GM23338 (cell line): Measurements from ENCODE around the gene HS6ST1. TPM values are rescaled to one million over a fixed set of nuclear protein-coding genes. Genes with fewer than 3 reads are reported as not detected.

Experiments
- ETS1 ChIP-seq: IDR thresholded peaks from 2 replicates; pipeline ENCODE4 v1.6.1; 2016; ENCODE audit warnings: antibody characterized with exemption
- EZH2 ChIP-seq: fragments of 200-600 bp; sonication (generic); IDR thresholded peaks from one replicate; pipeline ENCODE4 v1.8.0; 2017; ENCODE audit warnings: antibody characterized with exemption, mild to moderate bottlenecking, low read depth; ENCODE audit not compliant: unreplicated experiment
- EZH2phosphoT487 ChIP-seq: fragments of 200-600 bp; sonication (generic); IDR thresholded peaks from one replicate; pipeline ENCODE4 v1.8.1; 2018; ENCODE audit warnings: antibody characterized with exemption; ENCODE audit not compliant: unreplicated experiment
- NANOG ChIP-seq: IDR thresholded peaks from 2 replicates; pipeline ENCODE4 v1.6.1; 2016; ENCODE audit warnings: antibody characterized with exemption, borderline replicate concordance
- STAT1 ChIP-seq: IDR thresholded peaks from one replicate; pipeline ENCODE4 v1.6.1; 2016; ENCODE audit warnings: antibody characterized with exemption; ENCODE audit not compliant: unreplicated experiment
- ZNF114 ChIP-seq: fragments of 250-450 bp; sonication (Bioruptor Pico); IDR thresholded peaks from 2 replicates; pipeline ENCODE4 v1.5.0; 2020; ENCODE audit warnings: mild to moderate bottlenecking, moderate library complexity
- polyA plus RNA-seq: library from polyadenylated mRNA; unstranded; fragments of >200 nt; fragmentation: Nextera tagmentation; extraction: Ambion mirVana; gene quantifications from 2 replicates; pipeline ENCODE4 v1.2.1, GENCODE V29; 2016
- total RNA-seq: library from RNA; depleted of rRNA; stranded (reverse); fragments of >200 nt; shearing (Covaris generic); gene quantifications from 2 replicates; pipeline ENCODE4 v1.2.3, GENCODE V29; 2014
- TF ChIP-seq, protein P1 (sequence below): fragments of 250-450 bp; sonication (Bioruptor Pico); IDR thresholded peaks from 2 replicates; pipeline ENCODE4 v1.5.0; 2020; ENCODE audit warnings: mild to moderate bottlenecking, moderate library complexity

Gene HS6ST1
- total and polyA plus RNA-seq, 2 experiments from 2014 or later: 21.1 to 106 TPM

GRCh38 chr2:128277961-128278681, 40.5 kb downstream of the HS6ST1 start (continued):
- TF ChIP-seq, protein P1, sequence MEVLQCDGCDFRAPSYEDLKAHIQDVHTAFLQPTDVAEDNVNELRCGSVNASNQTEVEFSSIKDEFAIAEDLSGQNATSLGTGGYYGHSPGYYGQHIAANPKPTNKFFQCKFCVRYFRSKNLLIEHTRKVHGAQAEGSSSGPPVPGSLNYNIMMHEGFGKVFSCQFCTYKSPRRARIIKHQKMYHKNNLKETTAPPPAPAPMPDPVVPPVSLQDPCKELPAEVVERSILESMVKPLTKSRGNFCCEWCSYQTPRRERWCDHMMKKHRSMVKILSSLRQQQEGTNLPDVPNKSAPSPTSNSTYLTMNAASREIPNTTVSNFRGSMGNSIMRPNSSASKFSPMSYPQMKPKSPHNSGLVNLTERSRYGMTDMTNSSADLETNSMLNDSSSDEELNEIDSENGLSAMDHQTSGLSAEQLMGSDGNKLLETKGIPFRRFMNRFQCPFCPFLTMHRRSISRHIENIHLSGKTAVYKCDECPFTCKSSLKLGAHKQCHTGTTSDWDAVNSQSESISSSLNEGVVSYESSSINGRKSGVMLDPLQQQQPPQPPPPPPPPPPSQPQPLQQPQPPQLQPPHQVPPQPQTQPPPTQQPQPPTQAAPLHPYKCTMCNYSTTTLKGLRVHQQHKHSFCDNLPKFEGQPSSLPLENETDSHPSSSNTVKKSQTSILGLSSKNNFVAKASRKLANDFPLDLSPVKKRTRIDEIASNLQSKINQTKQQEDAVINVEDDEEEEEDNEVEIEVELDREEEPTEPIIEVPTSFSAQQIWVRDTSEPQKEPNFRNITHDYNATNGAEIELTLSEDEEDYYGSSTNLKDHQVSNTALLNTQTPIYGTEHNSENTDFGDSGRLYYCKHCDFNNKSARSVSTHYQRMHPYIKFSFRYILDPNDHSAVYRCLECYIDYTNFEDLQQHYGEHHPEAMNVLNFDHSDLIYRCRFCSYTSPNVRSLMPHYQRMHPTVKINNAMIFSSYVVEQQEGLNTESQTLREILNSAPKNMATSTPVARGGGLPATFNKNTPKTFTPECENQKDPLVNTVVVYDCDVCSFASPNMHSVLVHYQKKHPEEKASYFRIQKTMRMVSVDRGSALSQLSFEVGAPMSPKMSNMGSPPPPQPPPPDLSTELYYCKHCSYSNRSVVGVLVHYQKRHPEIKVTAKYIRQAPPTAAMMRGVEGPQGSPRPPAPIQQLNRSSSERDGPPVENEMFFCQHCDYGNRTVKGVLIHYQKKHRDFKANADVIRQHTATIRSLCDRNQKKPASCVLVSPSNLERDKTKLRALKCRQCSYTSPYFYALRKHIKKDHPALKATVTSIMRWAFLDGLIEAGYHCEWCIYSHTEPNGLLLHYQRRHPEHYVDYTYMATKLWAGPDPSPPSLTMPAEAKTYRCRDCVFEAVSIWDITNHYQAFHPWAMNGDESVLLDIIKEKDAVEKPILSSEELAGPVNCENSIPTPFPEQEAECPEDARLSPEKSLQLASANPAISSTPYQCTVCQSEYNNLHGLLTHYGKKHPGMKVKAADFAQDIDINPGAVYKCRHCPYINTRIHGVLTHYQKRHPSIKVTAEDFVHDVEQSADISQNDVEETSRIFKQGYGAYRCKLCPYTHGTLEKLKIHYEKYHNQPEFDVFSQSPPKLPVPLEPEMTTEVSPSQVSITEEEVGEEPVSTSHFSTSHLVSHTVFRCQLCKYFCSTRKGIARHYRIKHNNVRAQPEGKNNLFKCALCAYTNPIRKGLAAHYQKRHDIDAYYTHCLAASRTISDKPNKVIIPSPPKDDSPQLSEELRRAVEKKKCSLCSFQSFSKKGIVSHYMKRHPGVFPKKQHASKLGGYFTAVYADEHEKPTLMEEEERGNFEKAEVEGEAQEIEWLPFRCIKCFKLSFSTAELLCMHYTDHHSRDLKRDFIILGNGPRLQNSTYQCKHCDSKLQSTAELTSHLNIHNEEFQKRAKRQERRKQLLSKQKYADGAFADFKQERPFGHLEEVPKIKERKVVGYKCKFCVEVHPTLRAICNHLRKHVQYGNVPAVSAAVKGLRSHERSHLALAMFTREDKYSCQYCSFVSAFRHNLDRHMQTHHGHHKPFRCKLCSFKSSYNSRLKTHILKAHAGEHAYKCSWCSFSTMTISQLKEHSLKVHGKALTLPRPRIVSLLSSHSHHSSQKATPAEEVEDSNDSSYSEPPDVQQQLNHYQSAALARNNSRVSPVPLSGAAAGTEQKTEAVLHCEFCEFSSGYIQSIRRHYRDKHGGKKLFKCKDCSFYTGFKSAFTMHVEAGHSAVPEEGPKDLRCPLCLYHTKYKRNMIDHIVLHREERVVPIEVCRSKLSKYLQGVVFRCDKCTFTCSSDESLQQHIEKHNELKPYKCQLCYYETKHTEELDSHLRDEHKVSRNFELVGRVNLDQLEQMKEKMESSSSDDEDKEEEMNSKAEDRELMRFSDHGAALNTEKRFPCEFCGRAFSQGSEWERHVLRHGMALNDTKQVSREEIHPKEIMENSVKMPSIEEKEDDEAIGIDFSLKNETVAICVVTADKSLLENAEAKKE (CRISPR knock-in tag): no peak
- TF ChIP-seq STAT1: no peak
- no peak for TF ChIP-seq NANOG
- no peak for TF ChIP-seq ZNF114 (CRISPR knock-in tag)
- TF ChIP-seq ETS1: no peak
- no peak for TF ChIP-seq EZH2
- TF ChIP-seq EZH2phosphoT487: no peak
